ENCODE results near the gene TAOK1.

- TF ChIP-seq ZNF155 (tag by site-specific recombination; IDR thresholded peaks at IDR 0.05): no peak
- TF ChIP-seq ZBTB17 (tag by site-specific recombination; IDR thresholded peaks at IDR 0.05): peak; percentile 91
- no peak for TF ChIP-seq YY1 (tag by site-specific recombination; IDR thresholded peaks at IDR 0.05)
- peak; percentile 82; the same call in 1 of the 2 replicates for TF ChIP-seq KLF1 (tag by site-specific recombination; IDR thresholded peaks at IDR 0.05)
- peak; percentile 91 for TF ChIP-seq EGR2 (tag by site-specific recombination; IDR thresholded peaks at IDR 0.05; ENCODE audit: low read depth)
- TF ChIP-seq, protein P1, sequence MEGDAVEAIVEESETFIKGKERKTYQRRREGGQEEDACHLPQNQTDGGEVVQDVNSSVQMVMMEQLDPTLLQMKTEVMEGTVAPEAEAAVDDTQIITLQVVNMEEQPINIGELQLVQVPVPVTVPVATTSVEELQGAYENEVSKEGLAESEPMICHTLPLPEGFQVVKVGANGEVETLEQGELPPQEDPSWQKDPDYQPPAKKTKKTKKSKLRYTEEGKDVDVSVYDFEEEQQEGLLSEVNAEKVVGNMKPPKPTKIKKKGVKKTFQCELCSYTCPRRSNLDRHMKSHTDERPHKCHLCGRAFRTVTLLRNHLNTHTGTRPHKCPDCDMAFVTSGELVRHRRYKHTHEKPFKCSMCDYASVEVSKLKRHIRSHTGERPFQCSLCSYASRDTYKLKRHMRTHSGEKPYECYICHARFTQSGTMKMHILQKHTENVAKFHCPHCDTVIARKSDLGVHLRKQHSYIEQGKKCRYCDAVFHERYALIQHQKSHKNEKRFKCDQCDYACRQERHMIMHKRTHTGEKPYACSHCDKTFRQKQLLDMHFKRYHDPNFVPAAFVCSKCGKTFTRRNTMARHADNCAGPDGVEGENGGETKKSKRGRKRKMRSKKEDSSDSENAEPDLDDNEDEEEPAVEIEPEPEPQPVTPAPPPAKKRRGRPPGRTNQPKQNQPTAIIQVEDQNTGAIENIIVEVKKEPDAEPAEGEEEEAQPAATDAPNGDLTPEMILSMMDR (tag by site-specific recombination; IDR thresholded peaks at IDR 0.05): peak; percentile 98
- no peak; the same call in 1 of the 2 replicates for TF ChIP-seq ZBTB1 (tag by site-specific recombination; IDR thresholded peaks at IDR 0.05)
- TF ChIP-seq ZNF623 (tag by site-specific recombination; IDR thresholded peaks at IDR 0.05): no peak
- TF ChIP-seq ZFP3 (tag by site-specific recombination; IDR thresholded peaks at IDR 0.05; ENCODE audit: low read depth): no peak
- no peak; the same call in 1 of the 2 replicates for TF ChIP-seq ZNF76 (tag by site-specific recombination; IDR thresholded peaks at IDR 0.05; ENCODE audit: borderline replicate concordance, low read depth)
- no peak for TF ChIP-seq TRIM28 (IDR thresholded peaks at IDR 0.05; ENCODE audit: borderline replicate concordance, low read length)
- TF ChIP-seq SP2 (tag by site-specific recombination; IDR thresholded peaks at IDR 0.05): peak; percentile 88
- peak; percentile 56; the same call in 1 of the 2 replicates for TF ChIP-seq ZNF610 (tag by site-specific recombination; IDR thresholded peaks at IDR 0.05; ENCODE audit: borderline replicate concordance)
- no peak for TF ChIP-seq REST (tag by site-specific recombination; IDR thresholded peaks at IDR 0.05)
Measured at GRCh38 chr17:29591737-29592608, 201.8 kb downstream of the TAOK1 start.

All from HEK293 (cell line).